Stomach (tissue), 9 donors: ENCODE results near the gene MYO16. TPM values are rescaled to one million over a fixed set of nuclear protein-coding genes. Genes with fewer than 3 reads are reported as not detected.

Experiments used
- DNase-seq, 2 donors: peaks; one replicate each; pipeline versions ENCODE4 v3.0.0 to v3.0.0-alpha.2; 2013 to 2019
- H3K27ac ChIP-seq, 5 donors: fragments of 200-600 bp in 4 of 5; sonication (generic) in 4 of 5; one replicate each; pipeline ENCODE4 v1.5.1; 2013 to 2019; ENCODE audit warnings: mild to moderate bottlenecking in 1 of 5, moderate library complexity in 1 of 5
- H3K27me3 ChIP-seq, 3 donors: fragments of 200-600 bp; sonication (generic); one replicate each; pipeline ENCODE4 v1.5.1; 2017 to 2019; ENCODE audit warnings: mixed run types in 1 of 3
- H3K36me3 ChIP-seq, 4 donors: fragments of 200-600 bp; sonication (generic); 1 replicate in 3 of 4; 2 replicates in 1 of 4; pipeline ENCODE4 v1.5.1; 2016 to 2019
- H3K4me1 ChIP-seq, 4 donors: fragments of 200-600 bp; sonication (generic); one replicate each; pipeline ENCODE4 v1.5.1; 2016 to 2019
- H3K4me3 ChIP-seq, 4 donors: fragments of 200-600 bp; sonication (generic) in 3 of 4; one replicate each; pipeline ENCODE4 v1.5.1; 2016 to 2019; ENCODE audit warnings: mild to moderate bottlenecking in 1 of 4
- H3K9me3 ChIP-seq, 4 donors: fragments of 200-600 bp; sonication (generic); one replicate each; pipeline ENCODE4 v1.5.1; 2016 to 2019
- CTCF ChIP-seq, 7 experiments: fragments of 450-650 bp in 4 of 7; fragments of 200-600 bp in 3 of 7; sonication (generic) in 3 of 7; IDR thresholded peaks; one replicate each; pipeline ENCODE4 v1.5.1; 2016 to 2019; ENCODE audit warnings: antibody characterized with exemption in 7 of 7, control low read depth in 2 of 7, mild to moderate bottlenecking in 1 of 7
- EP300 ChIP-seq: sonication (generic); formaldehyde crosslinking; IDR thresholded peaks from one replicate; pipeline ENCODE4 v1.6.1; 2017; ENCODE audit warnings: antibody characterized with exemption
- POLR2A ChIP-seq, 4 donors: fragments of 450-650 bp; IDR thresholded peaks; one replicate each; pipeline ENCODE4 v1.6.1; 2016; ENCODE audit warnings: antibody characterized with exemption in 4 of 4, control low read depth in 2 of 4, mild to moderate bottlenecking in 1 of 4, moderate library complexity in 1 of 4
- POLR2AphosphoS5 ChIP-seq, 3 donors: sonication (generic); formaldehyde crosslinking; IDR thresholded peaks; one replicate each; pipeline ENCODE4 v1.6.1; 2016; ENCODE audit warnings: antibody characterized with exemption in 3 of 3
- WGBS, 5 donors: extraction: QIAGEN DNeasy Blood & Tissue Kit in 3 of 5; methylation state at CpG; one replicate each; pipeline versions ENCODE4 v1.1.5 to v1.1.7; 2013 to 2018; 5-methylcytosine and 5-hydroxymethylcytosine counted together
- intact Hi-C: fragments of 100-400 bp; cut with DNase I; formaldehyde crosslinking; loops from one replicate; pipeline ENCODE4 v1.15.1; 2023; ENCODE audit warnings: low total_unique reads
- polyA plus RNA-seq, 3 donors: library from polyadenylated mRNA; stranded (reverse); fragments of 200-250 nt; gene quantifications; one replicate each; pipeline ENCODE4 v1.2.3, GENCODE V29; 2013
- total RNA-seq, 5 donors: library from RNA; depleted of rRNA; stranded (reverse); fragments of >200 nt; gene quantifications; one replicate each; pipeline versions ENCODE4 v1.1.0 to v1.2.3, GENCODE V29; 2014 to 2016
- donor health status: healthy with polysubstance abuse.
- donor health status: Bipolar disorder and iron deficiency.
- donor health status: healthy.

Gene MYO16
- total and polyA plus RNA-seq, 8 donors, result under 0.01 to 1.8 (median 0.15) TPM; not detected in 3

- Histone ChIP-seq H3K27me3 (no peaks in the 10 kb centered on the region), H3K27ac (no peak overlapping the region), H3K4me3 (no peak overlapping the region), H3K36me3 (no peaks in the 10 kb centered on the region), H3K4me1 (peaks cover 0 to 11% (median 0%) of the 10 kb centered on the region in 4 donors), H3K9me3 (no peaks in the 10 kb centered on the region)
- no peak for TF ChIP-seq POLR2AphosphoS5 (IDR thresholded peaks at IDR 0.05)
- no peak for TF ChIP-seq EP300
- no peak for TF ChIP-seq POLR2A (IDR thresholded peaks at IDR 0.05)
- TF ChIP-seq CTCF (IDR thresholded peaks at IDR 0.05), result no peak
- intact Hi-C loops, result loop anchor here (10.0 kb wide), 1 partner anchor 1157 kb away; no protein-coding TSS in a partner anchor
- no peak for DNase-seq
Measured at GRCh38 chr13:108958013-108958376, 328.6 kb downstream of the MYO16 start.

- DNase-seq, result no peak
- Histone ChIP-seq H3K4me1 (peaks cover 0 to 11% (median 0%) of the 10 kb centered on the region in 4 donors), H3K27me3 (no peaks in the 10 kb centered on the region), H3K27ac (no peak overlapping the region), H3K4me3 (no peak overlapping the region), H3K9me3 (no peaks in the 10 kb centered on the region), H3K36me3 (no peaks in the 10 kb centered on the region)
- intact Hi-C loops, result loop anchor here (10.0 kb wide), 1 partner anchor 1156 kb away; no protein-coding TSS in a partner anchor
- TF ChIP-seq POLR2AphosphoS5 (IDR thresholded peaks at IDR 0.05) (no peak), CTCF (IDR thresholded peaks at IDR 0.05) (no peak), POLR2A (IDR thresholded peaks at IDR 0.05) (no peak), EP300 (no peak)
Measured at GRCh38 chr13:108959234-108959633, 329.8 kb downstream of the MYO16 start.

- WGBS, 5 donors, result 90 to 96% (median 93%) methylated on average over 6 of the region's 6 CpGs
- intact Hi-C loops, result no loop called here
- DNase-seq, result no peak
Measured at GRCh38 chr13:108960006-108960405, 330.6 kb downstream of the MYO16 start.

DNA sequence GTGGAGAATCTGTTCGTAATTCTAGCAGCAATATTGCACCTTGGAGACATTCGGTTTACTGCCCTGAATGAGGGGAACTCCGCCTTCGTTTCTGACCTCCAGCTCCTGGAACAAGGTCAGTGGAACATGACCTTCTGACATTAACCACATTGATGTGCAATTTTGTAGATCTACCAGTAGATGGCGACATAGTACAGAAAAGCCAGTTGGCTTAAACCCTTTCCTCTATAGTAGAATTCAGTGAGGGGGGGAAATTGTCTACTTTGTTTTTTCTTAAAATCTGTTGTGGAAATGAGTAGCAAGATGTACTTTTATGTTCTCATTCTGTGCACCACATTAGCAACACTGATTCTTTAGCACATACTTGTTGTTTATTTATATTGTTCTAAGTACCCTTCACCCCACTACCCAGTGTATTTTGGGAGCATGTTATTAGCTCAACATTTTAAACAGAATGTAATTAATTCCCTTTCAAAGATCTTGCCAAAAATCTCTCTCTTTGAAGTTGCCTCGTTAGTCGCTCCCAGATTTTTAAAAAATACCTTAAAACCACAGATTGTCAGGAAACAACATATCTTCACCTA lies 332.2 kb downstream of the MYO16 start:
- Histone ChIP-seq H3K4me3 (no peak overlapping the region), H3K27me3 (no peaks in the 10 kb centered on the region), H3K9me3 (no peaks in the 10 kb centered on the region), H3K27ac (no peak overlapping the region), H3K4me1 (peaks cover 0 to 11% (median 0%) of the 10 kb centered on the region in 4 donors), H3K36me3 (no peaks in the 10 kb centered on the region)
- intact Hi-C loops, result no loop called here
- no peak for TF ChIP-seq POLR2AphosphoS5 (IDR thresholded peaks at IDR 0.05)
- TF ChIP-seq POLR2A (IDR thresholded peaks at IDR 0.05), result no peak
- TF ChIP-seq EP300, result no peak
- TF ChIP-seq CTCF (IDR thresholded peaks at IDR 0.05), result peak in 5 of 7 experiments; percentile 65 to 82 (median 77)
- peak in 1 of 2 donors; percentile 76 for DNase-seq
- 8 to 12% (median 11%) methylated on average over 7 of the region's 7 CpGs for WGBS, 5 donors

More at GRCh38 chr13:108960006-108960405, 330.6 kb downstream of the MYO16 start:
- no peak overlapping the region for H3K4me3 ChIP-seq
- no peaks in the 10 kb centered on the region for H3K36me3 ChIP-seq
- no peaks in the 10 kb centered on the region for H3K27me3 ChIP-seq
- no peaks in the 10 kb centered on the region for H3K9me3 ChIP-seq
- no peak overlapping the region for H3K27ac ChIP-seq
- no peak for TF ChIP-seq POLR2A (IDR thresholded peaks at IDR 0.05)
- TF ChIP-seq POLR2AphosphoS5 (IDR thresholded peaks at IDR 0.05), result no peak
- no peak for TF ChIP-seq EP300
- no peak for TF ChIP-seq CTCF (IDR thresholded peaks at IDR 0.05)
- peaks cover 0 to 11% (median 0%) of the 10 kb centered on the region in 4 donors for H3K4me1 ChIP-seq
